SK-N-SH (cell line): ENCODE measurements around the gene ROPN1. TPM values are rescaled to one million over a fixed set of nuclear protein-coding genes. Genes with fewer than 3 reads are reported as not detected.

Experiments used
- CTCF ChIA-PET: fragments of 300-600, 350-600 bp; formaldehyde crosslinking; extraction: SDS; loops from one replicate; lab custom pipeline; 2021; lab: Yijun Ruan, JAX
- POLR2A ChIA-PET: fragments of 350-600 bp; sonication (Branson Sonifier 250); formaldehyde crosslinking; extraction: SDS; loops from one replicate; lab custom pipeline; 2020; ENCODE audit warnings: antibody characterized with exemption, inconsistent platforms; lab: Yijun Ruan, JAX
- DNase-seq: peaks from one replicate; pipeline ENCODE4 v3.0.0; 2012
- H2AFZ ChIP-seq: fragments of 200-600 bp; sonication (generic); 2 replicates; pipeline ENCODE4 v1.8.1; 2016; ENCODE audit warnings: antibody characterized with exemption, mild to moderate bottlenecking, low read depth
- H3F3A ChIP-seq: fragments of 200-600 bp; sonication (generic); replicated peaks from 2 replicates; pipeline ENCODE3; 2016; ENCODE audit warnings: antibody characterized with exemption, mild to moderate bottlenecking; ENCODE audit not compliant: insufficient read depth
- H3K27ac ChIP-seq, 2 experiments: fragments of 200-500 bp in 1 of 2; fragments of 200-600 bp in 1 of 2; sonication (Bioruptor generic) in 1 of 2; sonication (generic), shearing (Covaris generic) in 1 of 2; 2 replicates each; pipeline versions ENCODE4 v1.5.1 to v1.6.1; 2014 to 2016; ENCODE audit warnings: low read depth in 2 of 2, inconsistent platforms in 1 of 2, low read length in 1 of 2, mild to moderate bottlenecking in 1 of 2, mixed read lengths in 1 of 2
- H3K27me3 ChIP-seq: fragments of 200-600 bp; sonication (generic), shearing (Covaris generic); 2 replicates; pipeline ENCODE4 v1.6.1; 2016; ENCODE audit warnings: mixed run types; ENCODE audit not compliant: insufficient read depth
- H3K36me3 ChIP-seq, 2 experiments: fragments of 200-500 bp in 1 of 2; fragments of 200-600 bp in 1 of 2; sonication (Bioruptor generic) in 1 of 2; sonication (generic) in 1 of 2; replicated peaks in 1 of 2; 2 replicates each; pipeline versions ENCODE3 to v1.5.1; 2014 to 2016; ENCODE audit warnings: low read length in 1 of 2, mild to moderate bottlenecking in 1 of 2; ENCODE audit not compliant: insufficient read depth in 2 of 2, control insufficient read depth in 1 of 2
- H3K4me1 ChIP-seq, 2 experiments: fragments of 200-500 bp in 1 of 2; fragments of 200-600 bp in 1 of 2; sonication (Bioruptor generic) in 1 of 2; sonication (generic), shearing (Covaris generic) in 1 of 2; 2 replicates each; pipeline versions ENCODE4 v1.5.1 to v1.6.1; 2014 to 2016; ENCODE audit warnings: low read depth in 1 of 2, low read length in 1 of 2, mixed run types in 1 of 2; ENCODE audit not compliant: insufficient read depth in 2 of 2, control insufficient read depth in 1 of 2
- H3K4me2 ChIP-seq: fragments of 200-600 bp; sonication (generic), shearing (Covaris generic); 2 replicates; pipeline ENCODE4 v1.6.1; 2017; ENCODE audit warnings: mixed run types
- H3K4me3 ChIP-seq, 2 experiments: fragments of 200-500 bp in 1 of 2; fragments of 200-600 bp in 1 of 2; sonication (Bioruptor generic) in 1 of 2; sonication (generic), shearing (Covaris generic) in 1 of 2; 2 replicates each; pipeline versions ENCODE4 v1.5.1 to v1.8.1; 2014 to 2016; ENCODE audit warnings: low read depth in 2 of 2, inconsistent platforms in 1 of 2, low read length in 1 of 2, mild to moderate bottlenecking in 1 of 2, mixed read lengths in 1 of 2, moderate library complexity in 1 of 2
- H3K79me2 ChIP-seq: fragments of 200-600 bp; sonication (generic); 2 replicates; pipeline ENCODE4 v1.8.1; 2017; ENCODE audit warnings: mild to moderate bottlenecking; ENCODE audit not compliant: insufficient read depth
- H3K9ac ChIP-seq: fragments of 200-600 bp; sonication (generic); 2 replicates; pipeline ENCODE4 v1.6.1; 2017; ENCODE audit warnings: mixed run types
- H3K9me2 ChIP-seq: fragments of 200-600 bp; sonication (generic); 2 replicates; pipeline ENCODE4 v1.6.1; 2017; ENCODE audit warnings: mixed run types
- H3K9me3 ChIP-seq: fragments of 200-600 bp; sonication (generic); 2 replicates; pipeline ENCODE4 v1.6.1; 2017; ENCODE audit warnings: mixed run types, mild to moderate bottlenecking, moderate library complexity
- H4K20me1 ChIP-seq: fragments of 200-600 bp; sonication (generic); 2 replicates; pipeline ENCODE4 v1.6.1; 2017; ENCODE audit warnings: mild to moderate bottlenecking, mixed run types; ENCODE audit not compliant: insufficient read depth
- CTCF ChIP-seq: fragments of 200-600 bp; sonication (generic); IDR thresholded peaks from 2 replicates; pipeline ENCODE4 v1.6.1; 2017; ENCODE audit warnings: antibody characterized with exemption, mild to moderate bottlenecking, moderate library complexity
- ELF1 ChIP-seq: IDR thresholded peaks from 2 replicates; pipeline ENCODE4 v1.4.0; 2012
- FOSL2 ChIP-seq: IDR thresholded peaks from 2 replicates; pipeline ENCODE4 v1.4.0; 2012; ENCODE audit warnings: low read depth, mild to moderate bottlenecking, moderate library complexity, borderline replicate concordance
- MEF2A ChIP-seq: IDR thresholded peaks from 2 replicates; pipeline ENCODE4 v1.4.0; 2012; ENCODE audit warnings: low read depth, borderline replicate concordance
- NFIC ChIP-seq: IDR thresholded peaks from 2 replicates; pipeline ENCODE4 v1.4.0; 2012; ENCODE audit warnings: borderline replicate concordance
- NRF1 ChIP-seq: IDR thresholded peaks from 2 replicates; pipeline ENCODE4 v1.6.1; 2012; ENCODE audit warnings: low read depth, mild to moderate bottlenecking, low read length
- PBX3 ChIP-seq: IDR thresholded peaks from 2 replicates; pipeline ENCODE4; 2012
- POLR2AphosphoS5 ChIP-seq: IDR thresholded peaks from 2 replicates; pipeline ENCODE4 v1.6.1; 2012; ENCODE audit warnings: low read depth, low read length
- RAD21 ChIP-seq: IDR thresholded peaks from 2 replicates; pipeline ENCODE4 v1.6.1; 2012; ENCODE audit warnings: mild to moderate bottlenecking, low read length
- RCOR1 ChIP-seq: fragments of 150-350 bp; IDR thresholded peaks from 2 replicates; pipeline ENCODE4 v1.6.1; 2017; ENCODE audit warnings: antibody characterized with exemption, low read length
- RXRA ChIP-seq: IDR thresholded peaks from 2 replicates; pipeline ENCODE4 v1.4.0; 2012; ENCODE audit warnings: low read depth, mild to moderate bottlenecking, borderline replicate concordance
- TAF1 ChIP-seq: IDR thresholded peaks from 2 replicates; pipeline ENCODE4 v1.6.1; 2012; ENCODE audit warnings: low read depth, mild to moderate bottlenecking, low read length, moderate library complexity, borderline replicate concordance
- TEAD4 ChIP-seq: IDR thresholded peaks from 2 replicates; pipeline ENCODE4 v1.4.0; 2012; ENCODE audit warnings: mild to moderate bottlenecking, borderline replicate concordance; ENCODE audit not compliant: insufficient read depth
- USF2 ChIP-seq: fragments of 150-350 bp; IDR thresholded peaks from 2 replicates; pipeline ENCODE4 v1.6.1; 2017; ENCODE audit warnings: antibody characterized with exemption, low read length, low read depth, borderline replicate concordance
- YY1 ChIP-seq: IDR thresholded peaks from 2 replicates; pipeline ENCODE4 v1.4.0; 2012; ENCODE audit warnings: low read depth, mild to moderate bottlenecking
- ZBTB33 ChIP-seq: IDR thresholded peaks from 2 replicates; pipeline ENCODE4 v1.4.0; 2012; ENCODE audit warnings: low read depth, borderline replicate concordance
- WGBS: methylation state at CpG from one replicate; pipeline ENCODE4 v1.1.6; 2017; ENCODE audit warnings: low lambda C conversion rate; 5-methylcytosine and 5-hydroxymethylcytosine counted together
- polyA plus RNA-seq, 3 experiments: library from polyadenylated mRNA; depleted of rRNA; stranded (reverse); fragments of >200 nt; gene quantifications; 2 replicates each; pipeline ENCODE4 v1.2.3, GENCODE V29; 2012

Gene ROPN1
- polyA plus RNA-seq, 1 of the 3 experiments (the other 2 are of a cell fraction), result 0.05 TPM

GRCh38 chr3:123997543-123997942, 5.6 kb upstream of the ROPN1 start (continued):
- TF ChIP-seq ZBTB33 (no peak), NRF1 (no peak), FOSL2 (no peak), USF2 (no peak)
- TF ChIP-seq, all 33 proteins: peak for 0

GRCh38 chr3:123993818-123994217, 1.9 kb upstream of the ROPN1 start:
- H3F3A ChIP-seq, result no peaks in the 10 kb centered on the region
- no peak overlapping the region for H2AFZ ChIP-seq
- no peak overlapping the region for H3K4me2 ChIP-seq
- H3K4me3 ChIP-seq, result no peak overlapping the region
- no peaks in the 10 kb centered on the region for H3K36me3 ChIP-seq
- TF ChIP-seq POLR2AphosphoS5, result no peak
- no peaks in the 10 kb centered on the region for H3K79me2 ChIP-seq
- H3K27ac ChIP-seq, result no peak overlapping the region
- H3K27me3 ChIP-seq, result no peaks in the 10 kb centered on the region
- H4K20me1 ChIP-seq, result no peaks in the 10 kb centered on the region
- ChIA-PET CTCF (interaction anchor here (0.7 to 1.2 kb wide), 2 partner anchors 11 to 23 kb away, joined by 3 to 4 read pairs; no protein-coding TSS in a partner anchor), POLR2A (no interaction called here)
- H3K9me3 ChIP-seq, result no peaks in the 10 kb centered on the region
- no peak overlapping the region for H3K9ac ChIP-seq
- H3K9me2 ChIP-seq, result no peaks in the 10 kb centered on the region
- 64% methylated on average over 1 of the region's 1 CpG for WGBS
- H3K4me1 ChIP-seq, result no peaks in the 10 kb centered on the region; a peak in 1 of 4 replicates
- no peak for DNase-seq

- Histone ChIP-seq H3K27me3 (no peaks in the 10 kb centered on the region), H3K79me2 (no peaks in the 10 kb centered on the region), H3K27ac (no peak overlapping the region), H3K9ac (no peak overlapping the region), H3F3A (no peaks in the 10 kb centered on the region), H4K20me1 (no peaks in the 10 kb centered on the region), H3K4me3 (no peak overlapping the region), H2AFZ (no peak overlapping the region), H3K4me1 (no peaks in the 10 kb centered on the region), H3K9me2 (no peaks in the 10 kb centered on the region), H3K4me2 (no peak overlapping the region), H3K9me3 (0 out of 2 replicates have a peak, but pooled peaks cover 4% of the 10 kb centered on the region), H3K36me3 (no peaks in the 10 kb centered on the region)
- CTCF ChIA-PET, result no interaction called here
- TF ChIP-seq TAF1 (no peak), USF2 (no peak), PBX3 (no peak), MEF2A (no peak), RCOR1 (no peak), RXRA (no peak), TEAD4 (no peak), ELF1 (no peak), NFIC (no peak), CTCF (no peak), RAD21 (no peak), ZBTB33 (no peak), YY1 (no peak)
- no peak for DNase-seq
- POLR2A ChIA-PET, result no interaction called here
- 73% methylated on average over 3 of the region's 3 CpGs for WGBS
These were observed 5.5 kb downstream of the ROPN1 start for GRCh38 chr3:123986427-123986826.
